OCI-M2 (cell line): ENCODE data around the gene KCNMB2.
"Not testable (repeated sequence)": the region's sequence is repeated elsewhere in the genome, so short reads cannot be mapped to it uniquely, and the experiment has no call there.

Experiments
- DNase-seq: peaks from one replicate; lab custom pipeline; 2025; ENCODE audit not compliant: unreplicated experiment; lab: John Stamatoyannopoulos, UW

The KCNMB2 gene

GRCh38 chr3:178536211-178537079, at the start of gene KCNMB2:
Gene KCNMB2, plus strand, starts transcription at chr3:178536436.
- no peak for DNase-seq

- DNase-seq: no peak
These were observed 49.3 kb upstream of the KCNMB2 start for GRCh38 chr3:178486903-178487302.

GRCh38 chr3:178487752-178488151, 48.5 kb upstream of the KCNMB2 start:
- DNase-seq: no peak

- DNase-seq: no peak
These were observed 44.5 kb upstream of the KCNMB2 start for GRCh38 chr3:178491751-178492150.

GRCh38 chr3:178492491-178492890, 43.7 kb upstream of the KCNMB2 start:
- no peak for DNase-seq

- no peak for DNase-seq
These were observed 41.9 kb upstream of the KCNMB2 start for GRCh38 chr3:178494386-178494785.

- DNase-seq: no peak
These were observed 39.3 kb upstream of the KCNMB2 start for GRCh38 chr3:178496911-178497310.

GRCh38 chr3:178498871-178499270, 37.4 kb upstream of the KCNMB2 start:
- no peak for DNase-seq

- no peak for DNase-seq
These were observed 35.6 kb upstream of the KCNMB2 start for GRCh38 chr3:178500631-178501030.

GRCh38 chr3:178504128-178504527, 32.1 kb upstream of the KCNMB2 start:
- no peak for DNase-seq

GRCh38 chr3:178505832-178506231, 30.4 kb upstream of the KCNMB2 start:
- DNase-seq: no peak

- DNase-seq: no peak
These were observed 28.5 kb upstream of the KCNMB2 start for GRCh38 chr3:178507507-178508442.

GRCh38 chr3:178508443-178508825, 27.8 kb upstream of the KCNMB2 start:
- DNase-seq: no peak

GRCh38 chr3:178510496-178510895, 25.7 kb upstream of the KCNMB2 start:
- DNase-seq: no peak

- DNase-seq: no peak
These were observed 23.6 kb upstream of the KCNMB2 start for GRCh38 chr3:178512647-178513046.

GRCh38 chr3:178513546-178514380, 22.5 kb upstream of the KCNMB2 start:
- DNase-seq: no peak

- DNase-seq: no peak
These were observed 21.8 kb upstream of the KCNMB2 start for GRCh38 chr3:178514401-178514800.

GRCh38 chr3:178515076-178515744, 21.0 kb upstream of the KCNMB2 start:
- not testable (repeated sequence) for DNase-seq

- no peak for DNase-seq
These were observed 18.4 kb upstream of the KCNMB2 start for GRCh38 chr3:178517665-178518334.
